GM03348 (cell line): ENCODE measurements around the gene F13A1.

ENCODE experiments used
- DNase-seq: peaks from one replicate; pipeline ENCODE4 v3.0.0; 2012; ENCODE audit warnings: low spot score

F13A1 gene

GRCh38 chr6:6193221-6193745 lies 127.2 kb downstream of the F13A1 start:
- DNase-seq = no peak

GRCh38 chr6:6191909-6192308 lies 128.6 kb downstream of the F13A1 start:
- DNase-seq = no peak

GRCh38 chr6:6191476-6191875 lies 129.0 kb downstream of the F13A1 start:
- DNase-seq = no peak

GRCh38 chr6:6180684-6181083 lies 139.8 kb downstream of the F13A1 start:
- no peak for DNase-seq

- no peak for DNase-seq
Measured at GRCh38 chr6:6179858-6180623, 140.4 kb downstream of the F13A1 start.

DNA sequence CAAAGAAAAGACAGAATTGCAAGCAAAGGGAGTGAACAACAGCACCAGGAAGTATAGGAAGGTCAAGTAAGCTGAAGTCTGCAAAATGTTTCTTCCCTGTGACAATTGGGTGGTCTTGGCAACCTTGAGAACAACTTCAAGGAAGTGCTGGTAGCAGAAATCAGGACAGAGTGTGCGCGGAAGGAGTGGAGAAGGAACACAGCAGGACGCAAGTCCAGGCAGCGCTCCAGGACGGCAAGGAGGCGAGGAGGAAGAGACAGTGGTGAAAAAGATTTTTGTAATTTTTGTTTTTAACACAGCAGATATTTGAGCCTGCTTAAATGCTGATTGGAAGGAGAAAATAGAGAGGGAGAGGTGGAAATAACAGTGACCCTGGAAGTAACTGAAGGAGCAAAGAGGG lies 141.7 kb downstream of the F13A1 start:
- DNase-seq = no peak

GRCh38 chr6:6177754-6178153 lies 142.7 kb downstream of the F13A1 start:
- no peak for DNase-seq

DNA sequence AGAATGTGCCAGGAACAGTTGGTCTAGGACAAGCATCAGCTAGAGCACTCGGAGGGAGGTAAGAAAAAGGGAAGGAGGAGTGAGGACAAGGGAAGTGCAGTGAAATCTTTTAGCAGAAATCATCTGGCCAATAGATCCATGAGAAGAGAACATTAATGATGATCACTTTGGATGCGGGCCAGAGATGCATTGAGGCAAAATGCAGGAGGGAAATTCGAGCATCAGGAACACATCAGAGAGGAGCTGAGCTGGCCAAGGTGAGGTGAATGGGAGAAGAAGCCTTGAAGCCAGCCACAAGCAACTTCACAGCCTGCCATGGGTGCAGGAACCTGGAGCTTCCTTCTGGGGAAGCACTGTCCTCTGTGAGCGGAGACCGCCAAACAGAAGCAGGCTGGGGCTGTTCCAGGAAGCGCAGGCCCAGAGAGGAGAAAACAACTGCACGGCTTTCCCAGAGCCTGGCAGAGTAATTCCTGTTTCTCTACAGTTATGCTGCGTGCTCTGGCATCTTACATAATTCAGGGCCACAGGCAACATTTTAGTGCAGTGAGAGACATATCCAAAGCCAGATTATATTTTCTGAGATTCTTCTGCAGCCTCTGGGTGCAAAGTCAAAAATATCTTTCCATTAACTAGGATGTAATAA lies 143.8 kb downstream of the F13A1 start:
- no peak for DNase-seq

DNA sequence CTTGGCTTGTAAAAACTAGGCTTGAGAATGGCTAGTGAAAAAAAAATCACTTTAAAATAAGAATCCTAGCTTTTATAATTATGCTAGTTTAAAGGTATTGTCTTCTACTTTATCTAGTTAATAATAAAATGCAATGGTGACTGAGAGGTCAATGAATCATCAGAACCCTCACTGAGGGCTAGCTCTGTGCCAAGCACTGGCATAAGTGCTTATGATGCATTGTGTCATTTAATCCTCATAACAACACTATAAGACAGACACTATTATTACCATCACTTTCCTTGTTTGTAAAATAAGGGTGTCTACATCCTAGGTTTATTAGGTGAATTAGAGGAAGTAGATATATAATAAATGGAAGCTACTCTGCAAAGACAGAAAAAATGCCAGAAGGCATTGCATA lies 144.3 kb downstream of the F13A1 start:
- no peak for DNase-seq

DNA sequence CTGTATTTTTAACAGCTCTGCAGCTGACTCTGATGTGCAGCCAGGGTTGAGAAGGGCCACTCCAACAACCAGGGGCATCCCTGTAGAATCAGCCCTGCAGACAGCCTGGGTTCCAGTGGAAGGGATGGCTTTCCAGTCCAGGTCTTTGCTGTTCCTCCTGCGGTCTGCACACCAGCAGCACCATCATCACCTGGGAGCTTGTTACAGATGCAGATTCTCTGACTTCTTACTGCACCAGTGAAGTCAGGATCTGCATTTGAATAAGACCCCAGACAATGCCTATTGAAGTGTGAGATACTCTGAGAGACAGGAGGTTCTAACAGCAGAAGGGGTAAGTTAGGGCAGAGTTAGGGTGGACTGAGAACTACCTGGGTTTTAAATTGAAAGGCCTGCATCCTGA lies 151.3 kb downstream of the F13A1 start:
- DNase-seq = no peak

- DNase-seq = no peak
Measured at GRCh38 chr6:6166064-6166463, 154.4 kb downstream of the F13A1 start.

GRCh38 chr6:6164367-6164766 lies 156.1 kb downstream of the F13A1 start:
- no peak for DNase-seq

DNA sequence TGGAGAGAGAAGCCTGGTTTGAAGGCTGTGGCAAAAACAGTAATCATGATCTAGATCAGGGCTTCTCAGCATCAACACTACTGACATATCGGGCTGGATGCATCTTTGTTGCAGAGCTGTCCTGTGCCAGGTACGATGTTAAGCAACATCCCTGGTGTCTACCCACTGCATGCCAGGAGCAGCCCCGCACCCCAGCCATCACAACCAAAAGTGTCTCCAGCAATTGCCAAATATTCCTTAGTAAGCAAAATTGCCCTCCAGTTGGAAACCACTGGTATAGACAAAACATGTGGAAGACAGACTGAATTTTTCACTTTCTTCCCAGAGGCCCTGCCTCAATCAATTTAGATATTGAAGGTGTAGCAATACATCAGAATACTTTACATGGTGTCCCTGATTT lies 166.1 kb downstream of the F13A1 start:
- no peak for DNase-seq

DNA sequence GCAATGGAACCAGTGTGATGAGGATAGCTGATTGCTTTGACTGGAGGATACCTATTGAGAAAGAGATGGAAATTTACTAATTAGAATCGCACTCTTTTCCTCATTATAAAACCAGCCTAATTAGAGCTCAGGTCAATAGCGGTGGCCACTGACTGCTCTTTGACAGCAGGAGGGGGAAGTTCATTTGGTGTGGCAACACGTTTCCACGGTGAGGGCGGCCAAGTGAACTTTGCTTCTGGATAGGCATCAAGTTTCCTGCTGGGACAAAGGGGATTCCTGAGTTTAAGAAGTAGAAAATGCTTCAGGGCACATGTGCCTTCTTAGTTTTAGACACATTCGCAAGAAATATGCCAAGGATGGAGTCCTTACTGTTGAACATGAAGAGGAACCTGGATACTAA lies 168.4 kb downstream of the F13A1 start:
- DNase-seq = no peak

DNA sequence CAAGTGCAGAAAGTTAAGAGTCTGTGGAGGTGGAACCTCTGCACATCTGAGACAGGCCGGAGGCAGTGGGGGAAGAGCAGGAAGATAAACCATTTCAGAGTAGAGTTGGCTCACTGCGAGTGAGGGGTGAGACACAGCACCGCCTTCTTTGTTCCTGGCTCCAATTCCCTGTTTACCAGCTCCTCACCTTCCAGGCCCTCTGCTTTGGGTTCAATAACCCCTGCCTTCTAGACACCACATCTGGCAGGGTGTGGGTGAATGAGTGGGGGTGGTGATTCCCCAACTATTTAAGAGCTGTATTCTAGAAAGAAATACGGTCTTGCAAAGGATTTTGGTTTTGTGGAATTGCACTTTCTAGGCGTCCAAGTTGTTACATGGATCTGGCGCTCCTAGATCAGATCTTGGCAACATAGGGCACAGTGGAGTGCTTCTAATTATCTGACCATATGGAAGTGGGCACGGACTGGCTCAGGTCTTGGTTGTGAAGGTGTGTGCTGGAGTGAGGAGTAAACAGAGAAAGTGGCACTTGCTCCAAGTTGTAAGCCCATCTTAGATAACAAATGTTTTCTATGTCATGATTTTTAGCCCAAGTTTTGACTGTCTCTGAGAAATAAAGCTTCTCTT lies 172.2 kb downstream of the F13A1 start:
- DNase-seq = no peak

DNA sequence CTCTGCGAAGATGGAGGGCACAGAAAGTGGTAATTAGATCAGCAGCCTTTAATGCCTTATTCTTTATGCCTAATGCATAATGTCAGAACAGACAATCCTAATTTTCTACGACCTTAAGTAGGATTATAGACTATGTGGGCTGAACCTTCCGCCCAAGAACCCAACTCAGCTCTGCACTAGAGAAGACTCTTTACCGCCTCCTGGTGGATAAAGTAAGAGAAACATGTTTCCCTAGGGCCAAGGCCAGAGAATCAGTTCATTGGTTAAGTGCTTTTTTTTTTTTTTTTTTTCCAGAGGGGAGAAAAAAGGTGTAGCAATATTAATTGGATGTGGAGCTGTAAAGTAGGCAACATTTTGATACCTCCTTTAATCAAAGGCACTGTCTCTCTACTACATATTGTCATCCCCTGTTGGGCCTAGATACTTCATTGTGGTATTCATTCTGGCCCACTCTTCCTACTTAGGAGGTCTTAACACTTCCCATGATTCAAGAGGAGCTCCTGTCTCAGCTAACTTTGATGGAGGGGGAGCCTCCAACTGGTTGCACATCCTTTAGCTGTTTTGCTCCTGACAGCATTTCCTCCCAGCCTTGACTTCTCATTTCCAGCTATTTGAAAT lies 188.9 kb downstream of the F13A1 start:
- peak; percentile 40 for DNase-seq

- no peak for DNase-seq
Measured at GRCh38 chr6:6125495-6125894, 195.0 kb downstream of the F13A1 start.

DNA sequence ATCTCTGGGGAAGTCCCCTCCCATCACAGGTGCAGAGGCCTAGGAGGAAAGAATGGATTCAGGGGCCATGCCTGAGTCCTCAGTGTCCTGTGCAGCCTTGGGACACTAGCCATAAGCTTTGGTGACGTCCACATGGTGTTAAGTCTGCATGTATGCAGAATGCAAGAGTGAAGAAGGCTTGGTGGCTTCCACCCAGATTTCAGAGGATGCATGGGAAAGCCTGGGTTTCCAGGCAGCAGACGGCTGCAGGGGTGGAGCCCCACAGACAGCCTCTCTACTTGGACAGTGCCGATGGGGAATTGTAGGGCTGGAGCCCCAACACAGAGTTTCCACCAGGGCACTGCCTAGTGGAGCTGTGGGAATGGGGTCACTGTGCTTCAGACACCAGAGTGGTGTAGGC lies 196.7 kb downstream of the F13A1 start:
- no peak for DNase-seq

GRCh38 chr6:6121943-6122342 lies 198.5 kb downstream of the F13A1 start:
- no peak for DNase-seq

DNA sequence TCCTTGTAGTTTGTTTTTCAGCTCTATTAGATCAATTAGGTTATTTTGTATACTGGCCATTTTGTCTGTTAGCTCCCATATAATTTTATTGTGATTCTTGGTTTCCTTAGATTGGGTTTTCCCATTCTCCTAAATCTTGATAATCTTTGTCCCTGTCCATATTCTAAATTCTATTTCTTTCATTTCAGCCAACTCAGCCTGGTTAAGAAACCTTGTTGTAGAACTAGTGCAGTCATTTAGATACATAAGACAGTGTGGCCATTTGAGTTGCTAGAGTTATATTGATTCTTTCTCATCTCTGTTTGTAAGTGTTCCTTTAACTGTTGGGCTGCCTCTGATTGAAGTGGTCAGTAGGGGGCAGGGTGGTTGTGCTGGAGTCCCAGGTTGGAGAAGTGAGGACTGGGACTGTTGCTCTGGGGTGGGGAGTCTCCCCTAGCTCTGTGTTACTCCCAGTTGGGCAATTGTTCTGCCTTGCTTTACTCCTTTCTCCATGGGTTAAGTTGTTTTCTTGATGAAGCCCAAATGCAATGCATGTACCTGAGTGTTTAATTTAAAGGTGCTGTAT lies 214.9 kb downstream of the F13A1 start:
- no peak for DNase-seq
